ENCODE results near the gene NADK.
"Not testable (repeated sequence)": the region's sequence is repeated elsewhere in the genome, so short reads cannot be mapped to it uniquely, and the experiment has no call there.

NADK gene

DNA sequence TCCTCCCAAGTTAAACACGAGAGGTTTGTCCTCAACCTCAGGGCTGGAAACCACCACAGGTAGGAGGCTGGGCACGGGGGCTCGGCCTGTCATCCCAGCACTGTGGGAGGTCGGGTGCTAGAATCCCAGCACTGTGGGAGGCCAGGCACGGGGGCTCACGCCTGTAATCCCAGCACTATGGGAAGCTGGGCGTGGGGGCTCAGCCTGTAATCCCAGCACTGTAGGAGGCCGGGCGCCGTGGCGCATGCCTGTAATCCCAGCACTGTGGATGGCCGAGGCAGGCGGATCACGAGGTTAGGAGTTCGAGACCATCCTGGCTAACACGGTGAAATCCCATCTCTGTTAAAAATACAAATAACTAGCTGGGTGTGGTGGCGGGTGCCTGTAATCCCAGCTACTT is 47.4 kb downstream of the NADK start:
- Histone ChIP-seq H3K23ac (ENCODE audit: low read length) (no peak overlapping the region), H3K18ac (ENCODE audit: low read length) (no peak overlapping the region), H3K56ac (ENCODE audit: low read length) (no peak overlapping the region), H3K4me3 (ENCODE audit: low read length) (no peak overlapping the region), H3K79me1 (ENCODE audit: low read length) (no peaks in the 10 kb centered on the region), H3K27ac (ENCODE audit: low read depth, low read length) (no peak overlapping the region), H3K27me3 (ENCODE audit: insufficient read depth, low read length, poor library complexity) (no peaks in the 10 kb centered on the region), H3K36me3 (ENCODE audit: control insufficient read depth, insufficient read depth, low read length) (peaks cover 1% of the 10 kb centered on the region), H2BK5ac (ENCODE audit: low read length) (no peak overlapping the region), H3K4ac (ENCODE audit: low read depth, low read length) (no peak overlapping the region), H3K79me2 (ENCODE audit: control insufficient read depth, insufficient read depth, low read length) (no peaks in the 10 kb centered on the region), H4K8ac (ENCODE audit: low read depth, low read length) (no peak overlapping the region), H2BK15ac (replicated peaks; ENCODE audit: low read depth) (no peak overlapping the region), H4K5ac (ENCODE audit: low read length) (no peak overlapping the region), H3K9ac (ENCODE audit: low read length) (no peak overlapping the region), H2BK120ac (ENCODE audit: low read depth, low read length) (no peak overlapping the region), H3K4me1 (ENCODE audit: control insufficient read depth, low read depth, low read length) (no peaks in the 10 kb centered on the region), H3K4me2 (ENCODE audit: low read length) (no peak overlapping the region), H2AK5ac (ENCODE audit: low read length) (no peak overlapping the region)
- WGBS (ENCODE audit: extremely low coverage, insufficient coverage, low lambda C conversion rate), result no CpG with 5 or more reads among the region's 17 CpGs
- DNase-seq, result no peak

DNA sequence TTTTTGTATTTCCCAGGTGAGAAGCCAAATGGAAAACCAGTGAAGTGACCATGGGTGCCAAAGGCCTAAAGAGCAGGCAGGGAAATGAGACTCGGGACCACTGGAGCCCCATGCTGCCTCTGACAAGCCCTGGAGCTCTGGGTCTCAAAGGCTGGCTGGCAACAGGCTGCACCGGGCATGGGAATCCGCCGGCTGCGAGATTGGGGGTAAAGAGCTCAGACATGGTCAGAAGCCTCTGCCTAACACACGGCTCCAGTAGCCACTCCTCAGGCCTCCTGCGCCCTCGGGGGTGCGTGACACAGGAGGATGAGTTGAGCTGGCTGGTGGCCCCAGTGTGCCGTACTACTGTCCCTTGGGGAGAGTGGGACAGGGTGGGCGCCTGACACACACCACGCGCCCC is 48.0 kb downstream of the NADK start:
- H3K4ac ChIP-seq (ENCODE audit: low read depth, low read length); H3K79me1 ChIP-seq (ENCODE audit: low read length); H3K27ac ChIP-seq (ENCODE audit: low read depth, low read length); H3K9ac ChIP-seq (ENCODE audit: low read length); H3K4me1 ChIP-seq (ENCODE audit: control insufficient read depth, low read depth, low read length); H3K23ac ChIP-seq (ENCODE audit: low read length); H2AK5ac ChIP-seq (ENCODE audit: low read length); H3K36me3 ChIP-seq (ENCODE audit: control insufficient read depth, insufficient read depth, low read length); H4K5ac ChIP-seq (ENCODE audit: low read length); DNase-seq; H3K79me2 ChIP-seq (ENCODE audit: control insufficient read depth, insufficient read depth, low read length); H3K18ac ChIP-seq (ENCODE audit: low read length); H2BK15ac ChIP-seq (replicated peaks; ENCODE audit: low read depth); H3K4me3 ChIP-seq (ENCODE audit: low read length); H3K56ac ChIP-seq (ENCODE audit: low read length); H3K4me2 ChIP-seq (ENCODE audit: low read length); H2BK120ac ChIP-seq (ENCODE audit: low read depth, low read length); H2BK5ac ChIP-seq (ENCODE audit: low read length); H4K8ac ChIP-seq (ENCODE audit: low read depth, low read length); H3K27me3 ChIP-seq (ENCODE audit: insufficient read depth, low read length, poor library complexity): not testable (repeated sequence)
- no CpG with 5 or more reads among the region's 13 CpGs for WGBS (ENCODE audit: extremely low coverage, insufficient coverage, low lambda C conversion rate)

DNA sequence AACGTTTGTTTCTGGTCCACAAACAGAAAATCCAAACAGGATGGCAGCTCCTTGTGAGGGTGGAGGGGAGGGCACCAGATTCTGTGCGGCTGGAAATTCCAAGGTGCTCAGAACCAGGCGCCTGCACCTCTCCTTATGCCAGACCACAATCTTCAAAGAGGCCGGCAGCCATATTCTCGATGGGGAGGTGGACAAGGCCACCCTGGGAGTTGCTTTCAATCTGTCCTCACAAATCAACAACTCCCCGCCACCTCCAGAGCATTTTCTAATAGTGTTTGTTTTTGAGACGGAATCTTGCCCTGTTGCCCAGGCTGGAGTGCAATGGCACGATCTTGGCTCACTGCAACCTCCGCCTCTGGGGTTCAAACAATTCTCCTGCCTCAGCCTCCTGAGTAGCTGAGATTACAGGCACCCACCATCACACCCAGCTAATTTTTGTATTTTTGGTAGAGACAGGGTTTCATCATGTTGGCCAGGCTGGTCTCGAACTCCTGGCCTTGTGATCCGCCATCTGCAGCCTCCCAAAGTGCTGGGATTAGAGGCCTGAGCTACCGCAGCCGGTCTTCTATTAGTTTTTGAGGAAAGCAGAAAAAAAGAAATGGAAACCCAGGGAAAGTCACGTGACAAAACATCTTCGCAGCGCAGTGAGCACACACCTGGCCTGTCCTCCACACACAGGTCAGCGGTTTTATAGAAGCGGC is 49.0 kb downstream of the NADK start:
- not testable (repeated sequence) for H3K36me3 ChIP-seq (ENCODE audit: control insufficient read depth, insufficient read depth, low read length); H2BK15ac ChIP-seq (replicated peaks; ENCODE audit: low read depth); H3K4me1 ChIP-seq (ENCODE audit: control insufficient read depth, low read depth, low read length); H3K27ac ChIP-seq (ENCODE audit: low read depth, low read length); H4K8ac ChIP-seq (ENCODE audit: low read depth, low read length); H3K18ac ChIP-seq (ENCODE audit: low read length); H3K79me2 ChIP-seq (ENCODE audit: control insufficient read depth, insufficient read depth, low read length); DNase-seq; H3K4me2 ChIP-seq (ENCODE audit: low read length); H3K56ac ChIP-seq (ENCODE audit: low read length); H2BK120ac ChIP-seq (ENCODE audit: low read depth, low read length); H3K4ac ChIP-seq (ENCODE audit: low read depth, low read length); H2BK5ac ChIP-seq (ENCODE audit: low read length); H3K9ac ChIP-seq (ENCODE audit: low read length); H3K79me1 ChIP-seq (ENCODE audit: low read length); H3K27me3 ChIP-seq (ENCODE audit: insufficient read depth, low read length, poor library complexity); H2AK5ac ChIP-seq (ENCODE audit: low read length); H4K5ac ChIP-seq (ENCODE audit: low read length); H3K23ac ChIP-seq (ENCODE audit: low read length); H3K4me3 ChIP-seq (ENCODE audit: low read length)
- whole genome bisulfite sequencing (ENCODE audit: extremely low coverage, insufficient coverage, low lambda C conversion rate), result no CpG with 5 or more reads among the region's 18 CpGs

DNA sequence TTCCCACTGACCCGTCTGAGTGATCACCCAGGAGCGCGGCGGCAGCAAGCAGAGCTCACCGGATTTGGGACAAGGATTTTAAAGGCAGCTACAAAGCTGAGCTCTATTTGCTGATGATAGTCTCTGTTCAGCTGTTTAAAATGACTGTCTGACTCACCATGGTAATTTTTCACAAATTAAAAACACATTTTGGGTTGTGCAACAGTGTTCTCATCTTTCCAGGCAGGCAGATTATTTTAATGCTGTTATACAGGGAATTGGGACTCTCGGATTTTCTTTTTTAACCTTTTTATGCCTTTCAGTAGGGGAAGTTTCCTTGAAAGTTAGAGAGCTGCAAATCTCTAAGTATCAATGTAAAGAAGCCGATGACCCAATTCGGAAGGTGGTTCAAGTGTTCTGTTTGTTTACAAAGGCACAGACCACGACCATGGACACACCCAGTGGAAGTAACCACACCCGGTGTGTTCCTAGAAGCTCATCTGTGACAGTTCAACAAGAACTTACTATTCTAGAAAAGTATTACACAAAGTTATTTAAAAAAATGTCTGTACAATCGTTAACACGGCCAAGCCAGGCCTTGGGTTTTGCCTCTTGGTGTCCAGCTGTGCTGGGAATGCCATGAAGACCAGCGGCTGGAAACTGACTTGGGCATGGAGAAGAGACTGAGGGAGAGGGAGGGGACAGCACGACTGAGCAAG is 49.8 kb downstream of the NADK start:
- H3K36me3 ChIP-seq (ENCODE audit: control insufficient read depth, insufficient read depth, low read length); H3K79me1 ChIP-seq (ENCODE audit: low read length); H4K5ac ChIP-seq (ENCODE audit: low read length); H3K79me2 ChIP-seq (ENCODE audit: control insufficient read depth, insufficient read depth, low read length); H2BK5ac ChIP-seq (ENCODE audit: low read length); H3K4me1 ChIP-seq (ENCODE audit: control insufficient read depth, low read depth, low read length); H2BK15ac ChIP-seq (replicated peaks; ENCODE audit: low read depth); H3K18ac ChIP-seq (ENCODE audit: low read length); H3K56ac ChIP-seq (ENCODE audit: low read length); H3K23ac ChIP-seq (ENCODE audit: low read length); H2BK120ac ChIP-seq (ENCODE audit: low read depth, low read length); H3K4me2 ChIP-seq (ENCODE audit: low read length); H3K4me3 ChIP-seq (ENCODE audit: low read length); H4K8ac ChIP-seq (ENCODE audit: low read depth, low read length); DNase-seq; H3K9ac ChIP-seq (ENCODE audit: low read length); H3K27me3 ChIP-seq (ENCODE audit: insufficient read depth, low read length, poor library complexity); H3K4ac ChIP-seq (ENCODE audit: low read depth, low read length); H3K27ac ChIP-seq (ENCODE audit: low read depth, low read length); H2AK5ac ChIP-seq (ENCODE audit: low read length): not testable (repeated sequence)
- no CpG with 5 or more reads among the region's 14 CpGs for WGBS (ENCODE audit: extremely low coverage, insufficient coverage, low lambda C conversion rate)

DNA sequence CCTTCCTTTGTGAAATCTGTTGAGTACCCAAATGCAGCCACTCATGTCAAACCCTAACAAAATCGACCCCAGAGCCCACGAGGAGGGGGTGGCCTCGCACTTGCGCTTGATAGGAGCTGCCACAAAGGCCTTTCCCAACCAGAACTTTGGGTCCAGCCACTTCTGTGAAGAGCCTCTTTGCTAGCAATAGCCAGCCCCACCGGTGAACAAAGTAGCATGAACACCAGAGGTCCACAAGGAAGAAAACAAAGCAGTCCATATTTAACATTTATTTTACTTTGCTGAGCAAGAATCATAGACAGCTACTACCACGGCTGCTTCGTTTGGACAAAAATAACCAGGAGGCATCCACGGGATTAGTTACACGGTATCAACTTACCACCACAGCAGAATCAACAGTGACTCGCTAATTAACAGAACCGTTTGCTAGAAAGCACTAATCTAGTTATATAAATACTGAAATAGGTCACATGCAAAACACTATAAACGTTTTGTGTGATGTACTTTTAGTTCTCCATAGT is 51.1 kb downstream of the NADK start:
- not testable (repeated sequence) for H3K4me2 ChIP-seq (ENCODE audit: low read length); DNase-seq; H2BK5ac ChIP-seq (ENCODE audit: low read length); H3K27ac ChIP-seq (ENCODE audit: low read depth, low read length); H4K5ac ChIP-seq (ENCODE audit: low read length); H2BK15ac ChIP-seq (replicated peaks; ENCODE audit: low read depth); H3K18ac ChIP-seq (ENCODE audit: low read length); H3K4ac ChIP-seq (ENCODE audit: low read depth, low read length); H3K36me3 ChIP-seq (ENCODE audit: control insufficient read depth, insufficient read depth, low read length); H4K8ac ChIP-seq (ENCODE audit: low read depth, low read length); H3K27me3 ChIP-seq (ENCODE audit: insufficient read depth, low read length, poor library complexity); H3K23ac ChIP-seq (ENCODE audit: low read length); H3K4me1 ChIP-seq (ENCODE audit: control insufficient read depth, low read depth, low read length); H3K4me3 ChIP-seq (ENCODE audit: low read length); H3K79me2 ChIP-seq (ENCODE audit: control insufficient read depth, insufficient read depth, low read length); H3K79me1 ChIP-seq (ENCODE audit: low read length); H3K56ac ChIP-seq (ENCODE audit: low read length); H2AK5ac ChIP-seq (ENCODE audit: low read length); H3K9ac ChIP-seq (ENCODE audit: low read length); H2BK120ac ChIP-seq (ENCODE audit: low read depth, low read length)
- no CpG with 5 or more reads among the region's 12 CpGs for WGBS (ENCODE audit: extremely low coverage, insufficient coverage, low lambda C conversion rate)

All from mesendoderm (in vitro differentiated cells).